ENCODE results near the gene TRAPPC5.

The TRAPPC5 gene

GRCh38 chr19:7680606-7681339, at the start of gene TRAPPC5:
Gene TRAPPC5, plus strand, starts transcription at chr19:7680833. Its CDS starts 1,421 bp downstream, at chr19:7682254.
- peaks cover 17% of the 10 kb centered on the region for H3K27me3 ChIP-seq (ENCODE audit: low read depth)
- peak within 1 kb of the TSS; percentile 94 for H3K4me3 ChIP-seq
- no peaks in the 10 kb centered on the region for H3K9me3 ChIP-seq
- in situ Hi-C loops (cut with MboI; ENCODE audit: low sequenced_read_pairs) = no loop called here
- H3K4me1 ChIP-seq = no peaks in the 10 kb centered on the region
- peaks cover 13% of the 10 kb centered on the region for H3K36me3 ChIP-seq (replicated peaks)
- peak; percentile 75 to 89 for DNase-seq (ENCODE audit: low spot score in 2 of 2)

GRCh38 chr19:7631577-7631976, 49.1 kb upstream of the TRAPPC5 start:
- no peak for DNase-seq (ENCODE audit: low spot score in 2 of 2)
- Histone ChIP-seq H3K36me3 (replicated peaks) (peaks cover 8% of the 10 kb centered on the region; the same call in 1 of the 2 replicates), H3K4me3 (no peak overlapping the region), H3K27me3 (ENCODE audit: low read depth) (no peaks in the 10 kb centered on the region), H3K4me1 (peaks cover 11% of the 10 kb centered on the region), H3K9me3 (no peaks in the 10 kb centered on the region)
- in situ Hi-C loops (cut with MboI; ENCODE audit: low sequenced_read_pairs) = no loop called here

GRCh38 chr19:7632340-7633203, 48.1 kb upstream of the TRAPPC5 start:
- no peaks in the 10 kb centered on the region for H3K9me3 ChIP-seq
- in situ Hi-C loops (cut with MboI; ENCODE audit: low sequenced_read_pairs) = no loop called here
- no peaks in the 10 kb centered on the region for H3K36me3 ChIP-seq (replicated peaks)
- no peak for DNase-seq (ENCODE audit: low spot score in 2 of 2)
- H3K4me1 ChIP-seq = peaks cover 11% of the 10 kb centered on the region
- no peaks in the 10 kb centered on the region for H3K27me3 ChIP-seq (ENCODE audit: low read depth)
- no peak overlapping the region for H3K4me3 ChIP-seq

- peaks cover 6% of the 10 kb centered on the region for H3K4me1 ChIP-seq
- no peaks in the 10 kb centered on the region for H3K36me3 ChIP-seq (replicated peaks)
- DNase-seq (ENCODE audit: low spot score in 2 of 2) = no peak
- H3K9me3 ChIP-seq = no peaks in the 10 kb centered on the region
- H3K27me3 ChIP-seq (ENCODE audit: low read depth) = no peaks in the 10 kb centered on the region
- no peak within 1 kb of the TSS for H3K4me3 ChIP-seq
- in situ Hi-C loops (cut with MboI; ENCODE audit: low sequenced_read_pairs) = no loop called here
These were observed 46.9 kb upstream of the TRAPPC5 start, which contains the start of gene PCP2 for GRCh38 chr19:7633698-7634097. Gene PCP2, minus strand, starts transcription at chr19:7633719. Its CDS starts 262 bp downstream, at chr19:7633457.

GRCh38 chr19:7635670-7636069, 45.0 kb upstream of the TRAPPC5 start:
- Histone ChIP-seq H3K36me3 (replicated peaks) (no peaks in the 10 kb centered on the region), H3K9me3 (no peaks in the 10 kb centered on the region), H3K4me1 (peaks cover 1% of the 10 kb centered on the region), H3K27me3 (ENCODE audit: low read depth) (no peaks in the 10 kb centered on the region), H3K4me3 (no peak overlapping the region)
- no peak for DNase-seq (ENCODE audit: low spot score in 2 of 2)
- in situ Hi-C loops (cut with MboI; ENCODE audit: low sequenced_read_pairs) = no loop called here

GRCh38 chr19:7636317-7636690, 44.3 kb upstream of the TRAPPC5 start:
- in situ Hi-C loops (cut with MboI; ENCODE audit: low sequenced_read_pairs) = no loop called here
- Histone ChIP-seq H3K4me1 (no peaks in the 10 kb centered on the region), H3K9me3 (no peaks in the 10 kb centered on the region), H3K4me3 (no peak overlapping the region), H3K27me3 (ENCODE audit: low read depth) (no peaks in the 10 kb centered on the region), H3K36me3 (replicated peaks) (no peaks in the 10 kb centered on the region)
- DNase-seq (ENCODE audit: low spot score in 2 of 2) = no peak

GRCh38 chr19:7636691-7637373, 43.8 kb upstream of the TRAPPC5 start, which contains the start of gene STXBP2:
Gene STXBP2, plus strand, starts transcription at chr19:7637110. Its CDS starts 40 bp downstream, at chr19:7637150.
- no peaks in the 10 kb centered on the region for H3K27me3 ChIP-seq (ENCODE audit: low read depth)
- no peaks in the 10 kb centered on the region for H3K4me1 ChIP-seq
- in situ Hi-C loops (cut with MboI; ENCODE audit: low sequenced_read_pairs) = no loop called here
- no peaks in the 10 kb centered on the region for H3K9me3 ChIP-seq
- no peaks in the 10 kb centered on the region for H3K36me3 ChIP-seq (replicated peaks)
- peak within 1 kb of the TSS; percentile 31 for H3K4me3 ChIP-seq
- peak in 1 of 2 experiments; percentile 70 for DNase-seq (ENCODE audit: low spot score in 2 of 2)

GRCh38 chr19:7637374-7638256, 43.0 kb upstream of the TRAPPC5 start:
- Histone ChIP-seq H3K27me3 (ENCODE audit: low read depth) (no peaks in the 10 kb centered on the region), H3K9me3 (no peaks in the 10 kb centered on the region), H3K4me1 (no peaks in the 10 kb centered on the region), H3K36me3 (replicated peaks) (no peaks in the 10 kb centered on the region), H3K4me3 (peak overlapping the region; percentile 31)
- DNase-seq (ENCODE audit: low spot score in 2 of 2) = no peak
- in situ Hi-C loops (cut with MboI; ENCODE audit: low sequenced_read_pairs) = no loop called here

GRCh38 chr19:7638802-7639465, 41.7 kb upstream of the TRAPPC5 start:
- DNase-seq (ENCODE audit: low spot score in 2 of 2) = no peak
- Histone ChIP-seq H3K27me3 (ENCODE audit: low read depth) (no peaks in the 10 kb centered on the region), H3K36me3 (replicated peaks) (no peaks in the 10 kb centered on the region), H3K4me1 (no peaks in the 10 kb centered on the region), H3K9me3 (no peaks in the 10 kb centered on the region), H3K4me3 (no peak overlapping the region)
- in situ Hi-C loops (cut with MboI; ENCODE audit: low sequenced_read_pairs) = no loop called here

GRCh38 chr19:7639863-7640348, 40.7 kb upstream of the TRAPPC5 start:
- no peak for DNase-seq (ENCODE audit: low spot score in 2 of 2)
- no peaks in the 10 kb centered on the region for H3K9me3 ChIP-seq
- no peaks in the 10 kb centered on the region for H3K36me3 ChIP-seq (replicated peaks)
- H3K4me1 ChIP-seq = no peaks in the 10 kb centered on the region
- H3K27me3 ChIP-seq (ENCODE audit: low read depth) = no peaks in the 10 kb centered on the region
- in situ Hi-C loops (cut with MboI; ENCODE audit: low sequenced_read_pairs) = no loop called here
- no peak overlapping the region for H3K4me3 ChIP-seq

GRCh38 chr19:7640803-7641202, 39.8 kb upstream of the TRAPPC5 start:
- Histone ChIP-seq H3K9me3 (no peaks in the 10 kb centered on the region), H3K27me3 (ENCODE audit: low read depth) (no peaks in the 10 kb centered on the region), H3K4me1 (no peaks in the 10 kb centered on the region), H3K4me3 (no peak overlapping the region), H3K36me3 (replicated peaks) (no peaks in the 10 kb centered on the region)
- in situ Hi-C loops (cut with MboI; ENCODE audit: low sequenced_read_pairs) = no loop called here
- DNase-seq (ENCODE audit: low spot score in 2 of 2) = no peak

All from HAP-1 (cell line).